ENCODE measurements around the gene TSPAN18.

Gene TSPAN18

GRCh38 chr11:44939673-44940395 is 213.1 kb downstream of the TSPAN18 start:
- H3K4me3 ChIP-seq (ENCODE audit: low read length), result no peak overlapping the region
- TF ChIP-seq ZNF274 (IDR thresholded peaks at IDR 0.05; ENCODE audit: low read depth, low read length), result no peak

GRCh38 chr11:44940404-44940803 is 213.6 kb downstream of the TSPAN18 start:
- TF ChIP-seq ZNF274 (IDR thresholded peaks at IDR 0.05; ENCODE audit: low read depth, low read length), result no peak
- no peak overlapping the region for H3K4me3 ChIP-seq (ENCODE audit: low read length)

- no peak overlapping the region for H3K4me3 ChIP-seq (ENCODE audit: low read length)
- TF ChIP-seq ZNF274 (IDR thresholded peaks at IDR 0.05; ENCODE audit: low read depth, low read length), result no peak
Measured at GRCh38 chr11:44940835-44941234, 214.1 kb downstream of the TSPAN18 start.

- no peak overlapping the region for H3K4me3 ChIP-seq (ENCODE audit: low read length)
- no peak for TF ChIP-seq ZNF274 (IDR thresholded peaks at IDR 0.05; ENCODE audit: low read depth, low read length)
Measured at GRCh38 chr11:44941259-44942021, 214.7 kb downstream of the TSPAN18 start.

- no peak overlapping the region for H3K4me3 ChIP-seq (ENCODE audit: low read length)
- no peak for TF ChIP-seq ZNF274 (IDR thresholded peaks at IDR 0.05; ENCODE audit: low read depth, low read length)
Measured at GRCh38 chr11:44942029-44942955, 215.5 kb downstream of the TSPAN18 start.

GRCh38 chr11:44943118-44943517 is 216.4 kb downstream of the TSPAN18 start:
- TF ChIP-seq ZNF274 (IDR thresholded peaks at IDR 0.05; ENCODE audit: low read depth, low read length), result no peak
- no peak overlapping the region for H3K4me3 ChIP-seq (ENCODE audit: low read length)

GRCh38 chr11:44943696-44944095 is 216.9 kb downstream of the TSPAN18 start:
- TF ChIP-seq ZNF274 (IDR thresholded peaks at IDR 0.05; ENCODE audit: low read depth, low read length), result no peak
- no peak overlapping the region for H3K4me3 ChIP-seq (ENCODE audit: low read length)

- H3K4me3 ChIP-seq (ENCODE audit: low read length), result no peak overlapping the region
- no peak for TF ChIP-seq ZNF274 (IDR thresholded peaks at IDR 0.05; ENCODE audit: low read depth, low read length)
Measured at GRCh38 chr11:44944181-44944852, 217.6 kb downstream of the TSPAN18 start.

- TF ChIP-seq ZNF274 (IDR thresholded peaks at IDR 0.05; ENCODE audit: low read depth, low read length), result no peak
- H3K4me3 ChIP-seq (ENCODE audit: low read length), result no peak overlapping the region
Measured at GRCh38 chr11:44944853-44945235, 218.1 kb downstream of the TSPAN18 start.

GRCh38 chr11:44945666-44946065 is 218.9 kb downstream of the TSPAN18 start:
- H3K4me3 ChIP-seq (ENCODE audit: low read length), result no peak overlapping the region
- TF ChIP-seq ZNF274 (IDR thresholded peaks at IDR 0.05; ENCODE audit: low read depth, low read length), result no peak

- TF ChIP-seq ZNF274 (IDR thresholded peaks at IDR 0.05; ENCODE audit: low read depth, low read length), result no peak
- no peak overlapping the region for H3K4me3 ChIP-seq (ENCODE audit: low read length)
Measured at GRCh38 chr11:44946263-44946662, 219.5 kb downstream of the TSPAN18 start.

GRCh38 chr11:44947114-44947513 is 220.4 kb downstream of the TSPAN18 start:
- TF ChIP-seq ZNF274 (IDR thresholded peaks at IDR 0.05; ENCODE audit: low read depth, low read length), result no peak
- H3K4me3 ChIP-seq (ENCODE audit: low read length), result no peak overlapping the region

GRCh38 chr11:44948155-44948554 is 221.4 kb downstream of the TSPAN18 start:
- no peak for TF ChIP-seq ZNF274 (IDR thresholded peaks at IDR 0.05; ENCODE audit: low read depth, low read length)

More at GRCh38 chr11:44948155-44948554, 221.4 kb downstream of the TSPAN18 start:
- no peak overlapping the region for H3K4me3 ChIP-seq (ENCODE audit: low read length)

All from GM08714 (cell line).